ENCODE results near the gene HPF1.

The HPF1 gene

GRCh38 chr4:169770416-169770815 is 12.7 kb upstream of the HPF1 start:
- no peaks in the 10 kb centered on the region for H3K27me3 ChIP-seq (replicated peaks; ENCODE audit: control insufficient read depth, insufficient read depth, low read length)
- TF ChIP-seq, protein P1, sequence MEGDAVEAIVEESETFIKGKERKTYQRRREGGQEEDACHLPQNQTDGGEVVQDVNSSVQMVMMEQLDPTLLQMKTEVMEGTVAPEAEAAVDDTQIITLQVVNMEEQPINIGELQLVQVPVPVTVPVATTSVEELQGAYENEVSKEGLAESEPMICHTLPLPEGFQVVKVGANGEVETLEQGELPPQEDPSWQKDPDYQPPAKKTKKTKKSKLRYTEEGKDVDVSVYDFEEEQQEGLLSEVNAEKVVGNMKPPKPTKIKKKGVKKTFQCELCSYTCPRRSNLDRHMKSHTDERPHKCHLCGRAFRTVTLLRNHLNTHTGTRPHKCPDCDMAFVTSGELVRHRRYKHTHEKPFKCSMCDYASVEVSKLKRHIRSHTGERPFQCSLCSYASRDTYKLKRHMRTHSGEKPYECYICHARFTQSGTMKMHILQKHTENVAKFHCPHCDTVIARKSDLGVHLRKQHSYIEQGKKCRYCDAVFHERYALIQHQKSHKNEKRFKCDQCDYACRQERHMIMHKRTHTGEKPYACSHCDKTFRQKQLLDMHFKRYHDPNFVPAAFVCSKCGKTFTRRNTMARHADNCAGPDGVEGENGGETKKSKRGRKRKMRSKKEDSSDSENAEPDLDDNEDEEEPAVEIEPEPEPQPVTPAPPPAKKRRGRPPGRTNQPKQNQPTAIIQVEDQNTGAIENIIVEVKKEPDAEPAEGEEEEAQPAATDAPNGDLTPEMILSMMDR (IDR thresholded peaks at IDR 0.05; ENCODE audit: insufficient read depth, low read length, poor library complexity, severe bottlenecking): no peak
- no peak overlapping the region for H3K4me3 ChIP-seq (replicated peaks; ENCODE audit: low read depth, low read length)
- no peaks in the 10 kb centered on the region for H3K36me3 ChIP-seq (ENCODE audit: control insufficient read depth, insufficient read depth, low read length)
- no peak for DNase-seq (ENCODE audit: extremely low read depth, insufficient read length)

DNA sequence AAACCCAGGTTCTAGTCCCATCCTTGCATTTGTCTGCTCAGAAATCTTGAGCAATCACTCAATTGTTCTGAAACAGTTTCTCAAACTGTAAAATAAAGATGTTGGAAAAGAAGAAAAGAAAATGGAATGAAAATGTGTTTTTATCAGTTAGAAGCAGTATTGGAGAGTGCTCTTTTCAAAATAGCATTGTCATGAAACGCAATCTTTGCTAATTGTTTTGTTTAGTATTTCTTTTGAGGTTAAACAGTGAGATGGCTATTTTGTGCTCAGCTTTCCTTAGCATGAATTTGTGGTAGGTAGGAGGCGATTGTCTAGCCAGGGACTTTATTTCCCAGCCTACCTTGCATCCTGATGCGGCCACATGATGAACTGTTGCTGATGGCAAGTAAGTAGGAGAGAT is 10.6 kb upstream of the HPF1 start:
- no peak for DNase-seq (ENCODE audit: extremely low read depth, insufficient read length)
- Histone ChIP-seq H3K27me3 (replicated peaks; ENCODE audit: control insufficient read depth, insufficient read depth, low read length) (no peaks in the 10 kb centered on the region), H3K36me3 (ENCODE audit: control insufficient read depth, insufficient read depth, low read length) (no peaks in the 10 kb centered on the region), H3K4me3 (replicated peaks; ENCODE audit: low read depth, low read length) (no peak overlapping the region)
- TF ChIP-seq, protein P1 (IDR thresholded peaks at IDR 0.05; ENCODE audit: insufficient read depth, low read length, poor library complexity, severe bottlenecking): no peak

GRCh38 chr4:169766741-169767140 is 9.0 kb upstream of the HPF1 start:
- Histone ChIP-seq H3K27me3 (replicated peaks; ENCODE audit: control insufficient read depth, insufficient read depth, low read length) (no peaks in the 10 kb centered on the region), H3K36me3 (ENCODE audit: control insufficient read depth, insufficient read depth, low read length) (no peaks in the 10 kb centered on the region), H3K4me3 (replicated peaks; ENCODE audit: low read depth, low read length) (no peak overlapping the region)
- TF ChIP-seq, protein P1 (IDR thresholded peaks at IDR 0.05; ENCODE audit: insufficient read depth, low read length, poor library complexity, severe bottlenecking): no peak
- DNase-seq (ENCODE audit: extremely low read depth, insufficient read length): no peak

- Histone ChIP-seq H3K36me3 (ENCODE audit: control insufficient read depth, insufficient read depth, low read length) (no peaks in the 10 kb centered on the region), H3K27me3 (replicated peaks; ENCODE audit: control insufficient read depth, insufficient read depth, low read length) (no peaks in the 10 kb centered on the region), H3K4me3 (replicated peaks; ENCODE audit: low read depth, low read length) (no peak overlapping the region)
- DNase-seq (ENCODE audit: extremely low read depth, insufficient read length): no peak
- TF ChIP-seq, protein P1 (IDR thresholded peaks at IDR 0.05; ENCODE audit: insufficient read depth, low read length, poor library complexity, severe bottlenecking): no peak
Observed at GRCh38 chr4:169765835-169766234, 8.1 kb upstream of the HPF1 start.

DNA sequence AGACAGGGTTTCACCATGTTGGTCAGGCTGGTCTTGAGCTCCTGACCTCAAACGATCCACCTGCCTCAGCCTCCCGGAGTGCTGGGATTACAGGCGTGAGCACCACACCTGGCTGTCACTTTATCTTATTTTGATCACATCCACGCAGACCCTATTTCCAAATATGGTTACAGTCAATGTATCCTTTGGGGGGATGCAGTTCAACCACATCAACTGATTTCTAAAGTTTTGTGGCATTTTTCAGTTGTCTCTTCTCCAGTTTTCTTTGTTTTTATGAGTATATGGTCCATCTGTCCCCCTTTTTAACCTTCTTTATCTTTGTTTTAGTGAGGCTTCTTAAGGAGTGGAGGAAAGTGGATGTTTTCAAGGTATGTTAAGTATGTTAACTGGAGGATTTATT is 4.1 kb upstream of the HPF1 start:
- DNase-seq (ENCODE audit: extremely low read depth, insufficient read length): no peak
- no peaks in the 10 kb centered on the region for H3K27me3 ChIP-seq (replicated peaks; ENCODE audit: control insufficient read depth, insufficient read depth, low read length)
- TF ChIP-seq, protein P1 (IDR thresholded peaks at IDR 0.05; ENCODE audit: insufficient read depth, low read length, poor library complexity, severe bottlenecking): no peak
- H3K36me3 ChIP-seq (ENCODE audit: control insufficient read depth, insufficient read depth, low read length): no peaks in the 10 kb centered on the region
- H3K4me3 ChIP-seq (replicated peaks; ENCODE audit: low read depth, low read length): no peak overlapping the region

DNA sequence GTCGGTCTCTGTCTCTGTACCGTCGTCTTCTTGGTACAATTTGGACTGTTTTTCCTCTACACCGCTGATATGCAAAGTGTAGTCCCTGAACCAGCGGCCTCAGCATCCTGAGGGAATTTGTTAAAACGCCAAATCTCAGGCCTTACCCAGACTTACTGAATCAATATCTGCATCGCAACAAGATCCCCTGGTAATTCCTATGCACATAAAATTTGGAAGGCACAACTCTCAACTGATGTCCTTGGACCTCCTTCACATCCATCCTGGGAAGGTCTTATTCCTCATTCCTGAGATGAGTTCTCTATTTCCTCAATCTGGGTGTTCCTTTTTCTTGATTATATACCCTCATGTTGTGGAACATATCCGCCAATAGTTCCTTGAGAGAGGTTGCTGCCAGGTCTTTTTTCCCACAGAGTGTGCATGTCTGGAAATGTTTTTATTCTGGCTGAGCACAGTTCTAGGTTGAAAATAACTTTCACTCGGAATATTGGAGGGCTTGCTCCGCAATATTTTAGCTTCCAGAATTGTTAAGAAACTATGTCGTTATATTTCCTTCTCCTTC is 738 bp upstream of the HPF1 start:
- Histone ChIP-seq H3K27me3 (replicated peaks; ENCODE audit: control insufficient read depth, insufficient read depth, low read length) (no peaks in the 10 kb centered on the region), H3K36me3 (ENCODE audit: control insufficient read depth, insufficient read depth, low read length) (no peaks in the 10 kb centered on the region), H3K4me3 (replicated peaks; ENCODE audit: low read depth, low read length) (no peak overlapping the region)
- TF ChIP-seq, protein P1 (IDR thresholded peaks at IDR 0.05; ENCODE audit: insufficient read depth, low read length, poor library complexity, severe bottlenecking): no peak
- no peak for DNase-seq (ENCODE audit: extremely low read depth, insufficient read length)

Data from GM06990 (cell line).